ENCODE data around the gene ISCA2.

Gene ISCA2

GRCh38 chr14:74495356-74495755 is 1.8 kb downstream of the ISCA2 start:
- H3K27ac Mint-ChIP-seq = no peak overlapping the region
- H3K4me1 Mint-ChIP-seq (ENCODE audit: low read depth) = peaks cover 18% of the 10 kb centered on the region
- H3K9me3 Mint-ChIP-seq = no peaks in the 10 kb centered on the region
- peaks cover 8% of the 10 kb centered on the region for H3K36me3 Mint-ChIP-seq (ENCODE audit: low read depth)
- DNase-seq (ENCODE audit: low spot score) = no peak
- peaks cover 4% of the 10 kb centered on the region for H3K27me3 Mint-ChIP-seq (ENCODE audit: low read depth)
- H3K4me3 Mint-ChIP-seq = peak overlapping the region; percentile 89

- H3K27ac Mint-ChIP-seq = no peak overlapping the region
- H3K36me3 Mint-ChIP-seq (ENCODE audit: low read depth) = peaks cover 6% of the 10 kb centered on the region
- no peaks in the 10 kb centered on the region for H3K9me3 Mint-ChIP-seq
- H3K27me3 Mint-ChIP-seq (ENCODE audit: low read depth) = no peaks in the 10 kb centered on the region
- DNase-seq (ENCODE audit: low spot score) = no peak
- peaks cover 1% of the 10 kb centered on the region for H3K4me1 Mint-ChIP-seq (ENCODE audit: low read depth)
- H3K4me3 Mint-ChIP-seq = no peak overlapping the region
Observed at GRCh38 chr14:74500417-74501134, 7.0 kb downstream of the ISCA2 start.

- Mint-ChIP-seq H3K4me3 (no peak overlapping the region), H3K27ac (no peak overlapping the region)
- DNase-seq (ENCODE audit: low spot score) = no peak
Observed at GRCh38 chr14:74501135-74501614, 7.6 kb downstream of the ISCA2 start.

GRCh38 chr14:74501691-74502090 is 8.1 kb downstream of the ISCA2 start:
- no peaks in the 10 kb centered on the region for H3K4me1 Mint-ChIP-seq (ENCODE audit: low read depth)
- DNase-seq (ENCODE audit: low spot score) = no peak
- H3K27ac Mint-ChIP-seq = no peak overlapping the region
- no peaks in the 10 kb centered on the region for H3K27me3 Mint-ChIP-seq (ENCODE audit: low read depth)
- no peaks in the 10 kb centered on the region for H3K9me3 Mint-ChIP-seq
- H3K36me3 Mint-ChIP-seq (ENCODE audit: low read depth) = peaks cover 4% of the 10 kb centered on the region
- H3K4me3 Mint-ChIP-seq = no peak overlapping the region

More at GRCh38 chr14:74501135-74501614, 7.6 kb downstream of the ISCA2 start:
- Mint-ChIP-seq H3K36me3 (ENCODE audit: low read depth) (peaks cover 6% of the 10 kb centered on the region), H3K27me3 (ENCODE audit: low read depth) (no peaks in the 10 kb centered on the region), H3K4me1 (ENCODE audit: low read depth) (no peaks in the 10 kb centered on the region), H3K9me3 (no peaks in the 10 kb centered on the region)

GRCh38 chr14:74502236-74503019 is 8.9 kb downstream of the ISCA2 start:
- Mint-ChIP-seq H3K9me3 (no peaks in the 10 kb centered on the region), H3K4me1 (ENCODE audit: low read depth) (no peaks in the 10 kb centered on the region), H3K36me3 (ENCODE audit: low read depth) (peaks cover 4% of the 10 kb centered on the region), H3K4me3 (no peak overlapping the region), H3K27ac (no peak overlapping the region), H3K27me3 (ENCODE audit: low read depth) (no peaks in the 10 kb centered on the region)
- DNase-seq (ENCODE audit: low spot score) = no peak

GRCh38 chr14:74503291-74503937 is 9.8 kb downstream of the ISCA2 start:
- Mint-ChIP-seq H3K36me3 (ENCODE audit: low read depth) (no peaks in the 10 kb centered on the region), H3K9me3 (no peaks in the 10 kb centered on the region), H3K4me1 (ENCODE audit: low read depth) (no peaks in the 10 kb centered on the region), H3K27ac (no peak overlapping the region), H3K4me3 (no peak overlapping the region), H3K27me3 (ENCODE audit: low read depth) (no peaks in the 10 kb centered on the region)
- no peak for DNase-seq (ENCODE audit: low spot score)

GRCh38 chr14:74503938-74504335 is 10.4 kb downstream of the ISCA2 start:
- H3K27me3 Mint-ChIP-seq (ENCODE audit: low read depth) = no peaks in the 10 kb centered on the region
- H3K9me3 Mint-ChIP-seq = no peaks in the 10 kb centered on the region
- no peak overlapping the region for H3K4me3 Mint-ChIP-seq
- H3K36me3 Mint-ChIP-seq (ENCODE audit: low read depth) = no peaks in the 10 kb centered on the region
- no peak for DNase-seq (ENCODE audit: low spot score)
- H3K27ac Mint-ChIP-seq = no peak overlapping the region
- H3K4me1 Mint-ChIP-seq (ENCODE audit: low read depth) = no peaks in the 10 kb centered on the region

GRCh38 chr14:74504412-74504811 is 10.8 kb downstream of the ISCA2 start:
- no peaks in the 10 kb centered on the region for H3K9me3 Mint-ChIP-seq
- H3K27ac Mint-ChIP-seq = no peak overlapping the region
- no peak overlapping the region for H3K4me3 Mint-ChIP-seq
- H3K4me1 Mint-ChIP-seq (ENCODE audit: low read depth) = no peaks in the 10 kb centered on the region
- no peaks in the 10 kb centered on the region for H3K36me3 Mint-ChIP-seq (ENCODE audit: low read depth)
- no peaks in the 10 kb centered on the region for H3K27me3 Mint-ChIP-seq (ENCODE audit: low read depth)
- DNase-seq (ENCODE audit: low spot score) = no peak

GRCh38 chr14:74504874-74505720 is 11.5 kb downstream of the ISCA2 start:
- DNase-seq (ENCODE audit: low spot score) = no peak
- H3K4me3 Mint-ChIP-seq = no peak overlapping the region
- no peaks in the 10 kb centered on the region for H3K9me3 Mint-ChIP-seq
- no peaks in the 10 kb centered on the region for H3K4me1 Mint-ChIP-seq (ENCODE audit: low read depth)
- no peak overlapping the region for H3K27ac Mint-ChIP-seq
- H3K36me3 Mint-ChIP-seq (ENCODE audit: low read depth) = no peaks in the 10 kb centered on the region
- H3K27me3 Mint-ChIP-seq (ENCODE audit: low read depth) = no peaks in the 10 kb centered on the region

GRCh38 chr14:74505831-74506230 is 12.3 kb downstream of the ISCA2 start:
- H3K4me1 Mint-ChIP-seq (ENCODE audit: low read depth) = no peaks in the 10 kb centered on the region
- H3K27ac Mint-ChIP-seq = no peak overlapping the region
- no peaks in the 10 kb centered on the region for H3K27me3 Mint-ChIP-seq (ENCODE audit: low read depth)
- H3K9me3 Mint-ChIP-seq = no peaks in the 10 kb centered on the region
- H3K4me3 Mint-ChIP-seq = no peak overlapping the region
- H3K36me3 Mint-ChIP-seq (ENCODE audit: low read depth) = no peaks in the 10 kb centered on the region
- no peak for DNase-seq (ENCODE audit: low spot score)

GRCh38 chr14:74506411-74506851 is 12.9 kb downstream of the ISCA2 start:
- Mint-ChIP-seq H3K27me3 (ENCODE audit: low read depth) (no peaks in the 10 kb centered on the region), H3K27ac (no peak overlapping the region), H3K9me3 (no peaks in the 10 kb centered on the region), H3K4me1 (ENCODE audit: low read depth) (no peaks in the 10 kb centered on the region), H3K36me3 (ENCODE audit: low read depth) (no peaks in the 10 kb centered on the region), H3K4me3 (no peak overlapping the region)
- no peak for DNase-seq (ENCODE audit: low spot score)

GRCh38 chr14:74507085-74507484 is 13.5 kb downstream of the ISCA2 start:
- DNase-seq (ENCODE audit: low spot score) = no peak
- Mint-ChIP-seq H3K27me3 (ENCODE audit: low read depth) (no peaks in the 10 kb centered on the region), H3K4me3 (no peak overlapping the region), H3K36me3 (ENCODE audit: low read depth) (no peaks in the 10 kb centered on the region), H3K9me3 (no peaks in the 10 kb centered on the region), H3K27ac (no peak overlapping the region), H3K4me1 (ENCODE audit: low read depth) (no peaks in the 10 kb centered on the region)

GRCh38 chr14:74507840-74508239 is 14.3 kb downstream of the ISCA2 start:
- no peak overlapping the region for H3K4me3 Mint-ChIP-seq
- no peaks in the 10 kb centered on the region for H3K9me3 Mint-ChIP-seq
- no peaks in the 10 kb centered on the region for H3K4me1 Mint-ChIP-seq (ENCODE audit: low read depth)
- no peak for DNase-seq (ENCODE audit: low spot score)
- H3K27ac Mint-ChIP-seq = no peak overlapping the region
- peaks cover 3% of the 10 kb centered on the region for H3K27me3 Mint-ChIP-seq (ENCODE audit: low read depth)
- H3K36me3 Mint-ChIP-seq (ENCODE audit: low read depth) = no peaks in the 10 kb centered on the region

Data from T-helper 2 cell treated with Interferon-gamma antibody and Interleukin-4, amounts not matched to agents 5 μg/mL and 100 μg/mL, for 36 hours (primary cell).